ENCODE data around the gene MCU.

GRCh38 chr10:72928798-72929197, 236.9 kb downstream of the MCU start:
- TF ChIP-seq CTCF (conservative IDR thresholded peaks at IDR 0.05; ENCODE audit: low read depth, low read length): no peak
- TF ChIP-seq, protein P1, sequence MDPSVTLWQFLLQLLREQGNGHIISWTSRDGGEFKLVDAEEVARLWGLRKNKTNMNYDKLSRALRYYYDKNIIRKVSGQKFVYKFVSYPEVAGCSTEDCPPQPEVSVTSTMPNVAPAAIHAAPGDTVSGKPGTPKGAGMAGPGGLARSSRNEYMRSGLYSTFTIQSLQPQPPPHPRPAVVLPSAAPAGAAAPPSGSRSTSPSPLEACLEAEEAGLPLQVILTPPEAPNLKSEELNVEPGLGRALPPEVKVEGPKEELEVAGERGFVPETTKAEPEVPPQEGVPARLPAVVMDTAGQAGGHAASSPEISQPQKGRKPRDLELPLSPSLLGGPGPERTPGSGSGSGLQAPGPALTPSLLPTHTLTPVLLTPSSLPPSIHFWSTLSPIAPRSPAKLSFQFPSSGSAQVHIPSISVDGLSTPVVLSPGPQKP (IDR thresholded peaks at IDR 0.05; ENCODE audit: borderline replicate concordance, low read depth, low read length): no peak
- no peak for TF ChIP-seq CHD1 (IDR thresholded peaks at IDR 0.05; ENCODE audit: low read depth, low read length)
- TF ChIP-seq RFX5 (IDR thresholded peaks at IDR 0.05; ENCODE audit: low read depth, low read length): no peak
- no peak for TF ChIP-seq POLR2A (IDR thresholded peaks at IDR 0.05; ENCODE audit: low read depth, low read length)
- TF ChIP-seq MAFK (IDR thresholded peaks at IDR 0.05; ENCODE audit: low read depth, low read length): no peak

Data from IMR-90 (cell line).